Activated T-helper 1 cell treated with Interleukin-2 at 50 U/mL for 16 hours (primary cell): Measurements from ENCODE around the gene PYGB.

Experiments used
- DNase-seq: peaks from one replicate; pipeline ENCODE4 v3.0.0-alpha.2; 2020; ENCODE audit warnings: low read depth

Gene PYGB

DNA sequence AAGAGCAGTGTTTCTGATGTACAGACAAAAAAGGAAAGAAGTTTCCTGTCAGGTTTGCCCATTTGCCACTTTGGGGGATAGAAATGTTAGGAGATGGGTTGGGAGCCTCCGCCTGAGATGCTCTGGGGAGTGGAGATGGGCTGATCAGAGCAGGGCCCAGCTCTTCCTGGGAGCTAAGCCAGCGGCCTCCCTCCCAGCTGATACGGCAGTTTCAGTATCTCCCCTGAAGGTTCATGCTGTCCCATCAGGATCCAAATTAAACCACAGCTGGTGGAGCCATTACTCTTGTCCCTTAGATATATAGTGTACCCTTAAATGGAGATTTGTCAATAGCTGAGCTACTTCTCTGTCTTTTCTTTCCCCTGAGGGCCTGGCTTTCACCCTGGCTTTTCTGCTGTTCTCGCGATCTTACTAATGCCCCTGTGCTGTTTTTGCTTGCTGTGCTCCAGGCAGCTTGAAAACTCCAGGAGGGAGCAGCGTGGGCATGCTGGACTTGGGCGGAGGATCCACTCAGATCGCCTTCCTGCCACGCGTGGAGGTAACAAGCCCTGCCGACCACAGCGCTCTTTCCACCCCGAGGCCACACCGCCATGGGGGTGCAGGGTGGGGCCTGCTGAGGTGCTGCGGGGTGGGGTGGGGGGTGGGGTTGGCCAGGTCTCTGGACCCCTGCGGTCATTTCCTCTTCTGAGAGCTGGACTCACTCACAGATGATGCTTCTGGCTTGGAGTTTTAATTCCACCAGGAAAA lies 31.5 kb upstream of the PYGB start:
- DNase-seq: no peak

DNA sequence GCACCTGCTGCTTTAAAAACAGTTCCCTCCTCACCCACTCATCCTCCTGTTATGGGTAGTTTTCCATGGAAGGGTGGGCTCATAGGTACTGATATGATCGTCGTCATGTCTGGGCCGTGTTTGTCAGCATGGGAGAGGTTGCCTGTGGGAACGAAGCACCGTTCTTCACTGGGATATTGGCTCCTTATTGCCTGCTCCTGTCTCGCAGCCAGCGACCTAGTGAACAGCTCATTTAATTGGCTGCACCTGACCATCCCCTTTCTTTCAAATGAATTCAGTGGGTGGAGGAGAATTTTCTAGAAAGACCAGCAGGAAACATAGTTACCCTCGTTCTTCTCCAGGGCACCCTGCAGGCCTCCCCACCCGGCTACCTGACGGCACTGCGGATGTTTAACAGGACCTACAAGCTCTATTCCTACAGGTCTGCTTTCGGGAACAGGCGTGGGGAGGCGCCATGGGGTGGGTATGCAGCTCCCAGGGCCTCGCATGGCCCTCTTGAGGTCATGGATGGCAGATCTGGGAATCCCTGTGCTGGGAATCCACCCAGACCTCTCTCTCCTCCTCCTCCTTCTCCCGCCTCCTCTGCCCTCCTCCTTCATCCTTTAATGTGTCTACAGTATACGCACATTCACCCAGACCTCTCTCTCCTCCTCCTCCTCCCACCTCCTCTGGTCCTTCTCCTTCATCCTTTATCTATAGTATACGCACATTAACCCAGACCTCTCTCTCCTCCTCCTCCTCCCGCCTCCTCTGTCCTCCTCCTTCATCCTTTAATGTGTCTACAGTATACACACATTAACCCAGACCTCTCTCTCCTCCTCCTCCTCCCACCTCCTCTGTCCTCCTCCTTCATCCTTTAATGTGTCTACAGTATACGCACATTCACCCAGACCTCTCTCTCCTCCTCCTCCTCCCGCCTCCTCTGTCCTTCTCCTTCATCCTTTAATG lies 30.4 kb upstream of the PYGB start:
- DNase-seq: no peak

DNA sequence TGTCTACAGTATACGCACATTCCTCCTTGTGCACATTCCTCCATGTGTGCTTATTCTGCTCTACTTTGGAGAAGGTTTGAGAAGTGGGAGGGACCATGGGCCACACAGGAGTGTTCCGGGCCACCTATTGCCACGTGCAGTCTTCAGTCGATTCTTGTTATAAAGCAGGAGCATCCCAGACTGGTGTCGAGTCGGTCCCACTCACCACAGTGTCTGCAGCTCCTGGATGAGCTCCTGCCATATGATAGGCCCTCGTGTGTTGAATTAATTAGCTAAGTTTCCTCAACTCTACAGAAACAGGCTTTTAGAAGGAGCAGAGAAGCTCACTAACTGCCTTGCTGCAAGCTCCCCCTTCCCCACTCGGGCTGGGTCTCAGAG lies 29.8 kb upstream of the PYGB start:
- DNase-seq: no peak

- DNase-seq: no peak
Observed at GRCh38 chr20:25218492-25218891, 29.4 kb upstream of the PYGB start.

GRCh38 chr20:25219365-25219764 lies 28.5 kb upstream of the PYGB start:
- DNase-seq: no peak

DNA sequence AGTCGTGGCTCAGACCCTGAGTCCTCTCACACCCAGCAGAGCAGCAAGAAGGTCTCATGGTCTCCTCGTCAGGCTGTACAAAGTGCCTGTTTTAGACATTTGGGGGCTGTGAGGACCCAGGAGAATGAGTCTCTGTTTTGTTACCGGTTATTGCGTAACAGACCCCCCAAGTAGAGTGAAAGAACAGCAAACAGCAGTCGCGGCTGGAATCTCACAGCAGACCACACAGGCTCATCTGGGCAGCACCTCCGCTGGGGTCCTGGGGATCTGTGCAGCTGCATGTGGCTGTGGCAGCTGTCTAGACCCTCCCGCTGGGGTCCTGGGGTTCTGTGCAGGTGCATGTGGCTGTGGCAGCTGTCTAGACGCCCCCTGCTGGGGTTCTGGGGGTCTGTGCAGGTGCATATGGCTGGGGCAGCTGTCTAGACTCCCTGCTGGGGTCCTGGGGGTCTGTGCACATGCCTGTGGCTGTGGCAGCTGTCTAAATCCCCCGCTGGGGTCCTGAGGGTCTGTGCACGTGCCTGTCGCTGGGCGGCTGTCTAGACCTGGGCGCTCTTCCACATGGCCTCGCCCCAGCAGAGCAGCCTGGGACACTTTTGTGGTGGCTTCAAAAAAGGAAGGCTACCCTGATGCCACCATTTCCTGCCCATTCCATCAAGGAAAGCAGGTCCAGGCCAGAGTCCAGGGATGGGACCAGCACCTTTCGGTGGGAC lies 27.7 kb upstream of the PYGB start:
- DNase-seq: no peak

DNA sequence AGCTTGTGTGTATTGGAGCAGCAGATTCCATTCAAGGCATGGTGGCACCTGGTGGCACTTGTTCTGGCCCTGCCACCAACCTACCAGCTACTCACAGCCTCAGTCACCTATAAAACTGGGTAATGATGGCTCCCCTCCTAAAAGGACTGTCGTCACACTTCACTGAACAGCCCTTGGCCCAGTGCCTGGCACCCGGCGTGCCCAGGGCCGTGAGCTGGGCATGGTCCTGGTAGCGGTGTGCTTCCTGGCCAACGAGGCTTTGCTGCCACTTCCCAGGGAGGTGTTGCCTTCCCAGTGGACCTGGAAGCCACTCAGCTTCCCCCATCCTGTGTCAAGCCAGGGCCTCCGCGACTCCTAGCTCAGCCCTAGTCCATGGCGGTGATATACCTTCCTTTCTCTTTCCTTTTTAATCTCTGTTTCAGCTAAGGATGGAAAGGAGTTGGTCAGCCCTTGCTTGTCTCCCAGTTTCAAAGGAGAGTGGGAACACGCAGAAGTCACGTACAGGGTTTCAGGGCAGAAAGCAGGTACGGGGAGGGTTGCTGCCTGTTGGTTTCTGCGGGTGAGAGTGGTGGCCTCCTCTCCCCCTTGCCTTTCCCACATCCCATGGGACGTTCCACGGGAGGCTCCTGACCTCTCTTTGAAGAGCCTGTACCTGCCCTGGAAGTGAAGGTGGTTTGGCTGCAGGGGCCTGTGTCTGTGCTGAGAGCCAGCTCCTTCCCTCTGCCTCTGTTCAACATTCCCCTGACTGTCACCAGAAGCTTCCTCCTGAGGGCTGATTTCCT lies 26.9 kb upstream of the PYGB start:
- no peak for DNase-seq

DNA sequence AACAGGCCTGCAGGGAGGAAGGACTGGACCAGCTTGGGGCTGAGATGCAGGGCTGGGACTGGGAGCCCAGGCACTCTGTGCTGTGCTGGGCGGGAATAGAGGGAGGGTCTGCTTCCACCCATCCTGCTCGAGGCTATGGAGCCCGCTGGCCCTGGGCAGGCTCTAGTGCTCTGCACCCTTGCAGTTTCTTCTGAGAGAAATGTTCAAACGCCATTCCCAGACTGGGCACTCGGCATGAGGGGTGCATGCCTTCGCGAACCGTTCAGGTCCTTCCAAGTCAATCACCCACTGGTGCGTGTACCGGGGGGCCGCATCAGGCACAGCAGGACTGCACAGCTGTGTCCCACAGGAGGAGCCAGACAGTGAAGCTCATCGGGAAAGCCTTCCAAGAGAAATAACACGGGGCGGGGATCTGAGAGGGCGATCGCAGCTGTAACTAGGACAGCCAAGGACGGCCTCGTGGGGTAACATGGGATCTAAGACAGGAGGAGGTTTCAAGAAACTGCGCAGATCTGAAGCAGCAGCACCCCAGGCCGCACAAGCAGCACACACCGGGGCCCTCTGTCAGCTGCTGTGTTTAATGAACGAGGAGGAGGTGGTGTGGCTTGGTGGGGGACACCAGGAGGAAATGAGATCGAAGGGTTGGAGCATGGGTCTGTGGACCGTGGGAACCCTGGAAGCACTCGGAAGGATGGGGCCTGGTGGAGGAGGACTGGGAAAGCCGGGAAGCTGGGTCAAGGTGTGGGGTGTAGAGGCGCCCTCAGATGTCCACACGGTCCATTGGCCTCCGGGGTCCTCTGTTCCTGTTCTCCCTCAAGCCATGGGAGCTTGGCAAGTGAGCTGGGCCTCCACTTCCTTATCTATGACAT lies 26.1 kb upstream of the PYGB start:
- no peak for DNase-seq

- DNase-seq: no peak
Observed at GRCh38 chr20:25222461-25223178, 25.3 kb upstream of the PYGB start.

- no peak for DNase-seq
Observed at GRCh38 chr20:25223179-25223661, 24.7 kb upstream of the PYGB start.

GRCh38 chr20:25223765-25224720 lies 23.8 kb upstream of the PYGB start:
- DNase-seq: no peak

DNA sequence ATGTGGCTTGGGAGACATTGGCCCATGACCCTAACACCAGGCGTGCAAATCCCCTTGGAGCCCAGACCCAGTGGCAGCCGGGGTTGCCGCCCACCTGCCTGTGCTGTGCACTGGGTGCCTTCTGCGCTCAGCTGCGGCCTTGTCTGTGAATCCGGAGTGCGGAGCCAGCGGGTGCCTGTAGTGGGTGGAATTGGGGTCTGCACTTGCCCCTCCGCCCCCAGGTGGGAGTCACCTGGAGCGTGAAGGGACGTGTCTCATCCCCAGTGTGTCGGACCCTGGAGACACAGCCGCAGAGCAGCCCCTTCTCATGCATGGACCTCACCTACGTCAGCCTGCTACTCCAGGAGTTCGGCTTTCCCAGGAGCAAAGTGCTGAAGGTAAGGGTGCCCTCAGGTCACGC lies 22.9 kb upstream of the PYGB start:
- DNase-seq: no peak

DNA sequence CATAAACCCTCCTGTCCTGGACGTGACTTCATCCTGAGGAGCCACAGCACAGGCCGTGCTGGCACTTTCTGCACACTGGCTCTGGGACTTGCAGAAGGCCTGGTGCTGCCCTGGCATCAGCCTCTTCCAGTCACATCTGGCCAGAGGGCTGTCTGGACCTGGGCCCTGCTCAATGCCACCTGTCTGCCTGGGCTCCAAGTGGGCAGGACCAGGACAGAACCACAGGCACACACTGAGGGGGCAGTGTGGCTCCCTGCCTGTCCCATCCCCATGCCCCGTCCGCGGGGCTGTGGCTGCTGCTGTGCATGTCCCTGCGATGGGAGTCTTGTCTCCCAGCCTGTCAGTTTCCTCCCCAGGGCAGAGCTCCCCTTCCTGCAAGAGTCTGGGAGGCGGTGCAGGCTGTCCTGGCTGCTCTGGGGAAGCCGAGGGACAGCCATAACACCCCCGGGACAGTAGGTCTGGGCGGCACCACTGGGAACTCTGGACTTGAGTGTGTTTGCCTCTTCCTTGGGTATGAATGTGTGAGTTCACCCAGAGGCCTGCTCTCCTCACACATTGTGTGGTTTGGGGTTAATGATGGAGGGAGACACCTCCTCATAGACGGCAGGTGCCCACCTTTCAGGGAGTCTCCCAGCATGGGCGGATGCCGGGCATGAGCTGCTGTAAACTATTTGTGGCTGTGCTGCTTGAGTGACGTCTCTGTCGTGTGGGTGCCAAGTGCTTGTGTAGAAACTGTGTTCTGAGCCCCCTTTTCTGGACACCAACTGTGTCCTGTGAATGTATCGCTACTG lies 22.0 kb upstream of the PYGB start:
- DNase-seq: no peak

- no peak for DNase-seq
Observed at GRCh38 chr20:25226433-25227316, 21.2 kb upstream of the PYGB start.

- no peak for DNase-seq
Observed at GRCh38 chr20:25227317-25227831, 20.5 kb upstream of the PYGB start.

DNA sequence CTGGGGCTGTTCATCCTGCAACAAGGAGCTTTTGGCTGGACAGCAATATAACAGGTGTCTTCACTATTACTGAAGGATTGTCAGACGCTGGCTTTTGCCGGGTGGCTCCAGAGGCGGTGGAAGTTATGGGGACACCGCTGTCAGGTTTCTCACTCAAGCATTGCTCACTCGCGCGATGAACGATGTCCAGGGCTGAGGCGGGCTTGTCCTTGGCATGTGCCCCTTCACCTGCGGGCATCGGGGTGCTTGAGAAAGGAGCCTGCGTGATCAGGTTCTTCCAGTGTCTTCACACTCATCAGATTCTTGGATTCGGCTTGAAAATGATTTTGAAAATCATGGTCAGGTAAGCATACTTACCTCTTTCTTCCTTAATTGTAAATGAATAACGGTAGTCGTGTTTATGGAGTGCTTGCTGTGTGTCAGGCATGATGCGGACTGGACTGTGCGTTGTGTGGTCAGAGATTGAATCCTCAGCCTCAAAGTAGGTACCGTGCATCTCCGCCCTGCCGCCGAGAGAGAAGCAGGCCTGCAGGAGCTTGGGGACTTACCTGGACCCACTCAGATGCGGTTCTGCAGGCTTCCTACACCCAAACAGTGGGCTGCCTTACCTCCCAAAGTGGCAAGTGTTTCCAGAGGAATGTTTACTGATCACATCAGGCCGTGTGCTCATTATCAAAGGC lies 18.3 kb upstream of the PYGB start:
- DNase-seq: no peak
